PC-3 (cell line): ENCODE results near the gene CDKL2. TPM values are rescaled to one million over a fixed set of nuclear protein-coding genes. Genes with fewer than 3 reads are reported as not detected.

Experiments
- ATAC-seq: fragments of 200-7000 bp; cut with Tn5 transposase; 2 replicates; pipeline ENCODE4 v1.9.1; 2020; ENCODE audit warnings: mild to moderate bottlenecking, moderate library complexity
- BruUV-seq: library from RNA; stranded (reverse); fragments of 400-500 nt; replicated peaks from 2 replicates; lab custom pipeline; 2021; lab: Mats Ljungman, UMichigan
- CTCF ChIA-PET: fragments of 300-600 bp; sonication (Branson Sonifier 250); formaldehyde crosslinking; loops from one replicate; lab custom pipeline; 2022; ENCODE audit warnings: antibody characterized with exemption; lab: Charles Lee
- POLR2A ChIA-PET: fragments of 300-600 bp; sonication (Branson Sonifier 250); formaldehyde crosslinking; loops from one replicate; lab custom pipeline; 2022; ENCODE audit warnings: antibody characterized with exemption; ENCODE audit not compliant: unreplicated experiment; lab: Charles Lee
- DNase-seq: peaks from one replicate; pipeline ENCODE4 v3.0.0-alpha.2; 2015
- H2AFZ ChIP-seq: fragments of 300-600 bp; sonication (generic); 2 replicates; pipeline ENCODE4 v1.6.0; 2016; ENCODE audit warnings: antibody characterized with exemption, low read length
- H3F3A ChIP-seq: fragments of 300-600 bp; sonication (generic); one replicate; pipeline ENCODE4 v1.6.0; 2017; ENCODE audit warnings: antibody characterized with exemption, low read length, control low read depth, mild to moderate bottlenecking; ENCODE audit not compliant: unreplicated experiment
- H3K27ac ChIP-seq: fragments of 300-600 bp; sonication (generic); 2 replicates; pipeline ENCODE4 v1.5.1; 2016; ENCODE audit warnings: mild to moderate bottlenecking, low read length
- H3K27me3 ChIP-seq: fragments of 300-600 bp; sonication (generic); 2 replicates; pipeline ENCODE4 v1.6.1; 2016; ENCODE audit warnings: low read length, mixed read lengths
- H3K36me3 ChIP-seq: fragments of 300-600 bp; sonication (generic); 2 replicates; pipeline ENCODE4 v1.6.1; 2016; ENCODE audit warnings: low read depth, mixed run types, low read length, mixed read lengths
- H3K4me1 ChIP-seq: fragments of 300-600 bp; sonication (generic); 2 replicates; pipeline ENCODE4 v1.5.1; 2016; ENCODE audit warnings: low read length; ENCODE audit not compliant: insufficient read depth
- H3K4me2 ChIP-seq: fragments of 300-600 bp; sonication (generic); 2 replicates; pipeline ENCODE4 v1.6.0; 2016; ENCODE audit warnings: low read length
- H3K4me3 ChIP-seq: fragments of 300-600 bp; sonication (generic); 2 replicates; pipeline ENCODE4 v1.5.1; 2016; ENCODE audit warnings: mild to moderate bottlenecking, low read length, mixed read lengths
- H3K79me2 ChIP-seq: fragments of 300-600 bp; sonication (generic); 2 replicates; pipeline ENCODE4 v1.6.1; 2017; ENCODE audit warnings: low read length, mixed read lengths
- H3K9ac ChIP-seq: fragments of 300-600 bp; sonication (generic); 2 replicates; pipeline ENCODE4 v1.6.0; 2016; ENCODE audit warnings: mild to moderate bottlenecking, low read length
- H3K9me2 ChIP-seq: fragments of 300-600 bp; sonication (generic); replicated peaks from 2 replicates; pipeline ENCODE4 v1.6.1; 2016; ENCODE audit warnings: mixed run types, low read length, mixed read lengths
- H3K9me3 ChIP-seq: fragments of 300-600 bp; sonication (generic); 2 replicates; pipeline ENCODE4 v1.6.1; 2016; ENCODE audit warnings: low read length, mixed read lengths
- H4K20me1 ChIP-seq: fragments of 300-600 bp; sonication (generic); 2 replicates; pipeline ENCODE4 v1.6.1; 2016; ENCODE audit warnings: low read length, mixed read lengths
- CTCF ChIP-seq: fragments of 300-600 bp; sonication (generic); conservative IDR thresholded peaks from 2 replicates; pipeline ENCODE4 v1.5.1; 2017; ENCODE audit warnings: antibody characterized with exemption, low read depth, mild to moderate bottlenecking, low read length
- EZH2 ChIP-seq: fragments of 300-600 bp; sonication (generic); IDR thresholded peaks from one replicate; pipeline ENCODE4 v1.6.1; 2017; ENCODE audit warnings: antibody characterized with exemption, mild to moderate bottlenecking, low read length; ENCODE audit not compliant: unreplicated experiment
- EZH2phosphoT487 ChIP-seq: fragments of 300-600 bp; sonication (generic); IDR thresholded peaks from 2 replicates; pipeline ENCODE4 v1.6.1; 2018; ENCODE audit warnings: mild to moderate bottlenecking, antibody characterized with exemption, low read length, borderline replicate concordance
- intact Hi-C: fragments of 100-400 bp; cut with micrococcal nuclease; formaldehyde crosslinking; loops from 2 replicates; pipeline ENCODE4 v1.9.0; 2023
- total RNA-seq: library from RNA; depleted of rRNA; stranded (reverse); fragments of >200 nt; gene quantifications from 2 replicates; pipeline ENCODE4 v1.2.3, GENCODE V29; 2014

Gene CDKL2
- total RNA-seq, 1 experiment from 2014 or later = 0.55 TPM

- no peak overlapping the region for H2AFZ ChIP-seq
- no peak for ATAC-seq
- H3K4me2 ChIP-seq = no peak overlapping the region
- POLR2A ChIA-PET = no interaction called here
- no peaks in the 10 kb centered on the region for H3K36me3 ChIP-seq
- no peaks in the 10 kb centered on the region for H3K79me2 ChIP-seq
- BruUV-seq = no TSS peak
- no peak overlapping the region for H3K9ac ChIP-seq
- no peaks in the 10 kb centered on the region for H4K20me1 ChIP-seq
- H3K27ac ChIP-seq = no peak overlapping the region
- CTCF ChIA-PET = no interaction called here
- H3F3A ChIP-seq = no peaks in the 10 kb centered on the region
- H3K9me3 ChIP-seq = no peaks in the 10 kb centered on the region
- no peaks in the 10 kb centered on the region for H3K4me1 ChIP-seq
- no peaks in the 10 kb centered on the region for H3K27me3 ChIP-seq
- intact Hi-C loops = no loop called here
- no peak for DNase-seq
- H3K4me3 ChIP-seq = no peak overlapping the region
- no peaks in the 10 kb centered on the region for H3K9me2 ChIP-seq
- TF ChIP-seq EZH2 = no peak
- TF ChIP-seq EZH2phosphoT487 = no peak
- no peak for TF ChIP-seq CTCF
These were observed 8.6 kb downstream of the CDKL2 start for GRCh38 chr4:75621715-75622114.

GRCh38 chr4:75612306-75612705 is 18.0 kb downstream of the CDKL2 start:
- no peak for ATAC-seq
- POLR2A ChIA-PET = no interaction called here

More at GRCh38 chr4:75612306-75612705, 18.0 kb downstream of the CDKL2 start:
- no peak overlapping the region for H2AFZ ChIP-seq
- H4K20me1 ChIP-seq = no peaks in the 10 kb centered on the region
- no peaks in the 10 kb centered on the region for H3K27me3 ChIP-seq
- CTCF ChIA-PET = no interaction called here
- H3K79me2 ChIP-seq = no peaks in the 10 kb centered on the region
- DNase-seq = no peak
- H3K9me3 ChIP-seq = no peaks in the 10 kb centered on the region
- intact Hi-C loops = no loop called here
- H3K36me3 ChIP-seq = no peaks in the 10 kb centered on the region
- no peak overlapping the region for H3K4me3 ChIP-seq
- H3K27ac ChIP-seq = no peak overlapping the region
- TF ChIP-seq EZH2 = no peak
- no peak for TF ChIP-seq CTCF
- TF ChIP-seq EZH2phosphoT487 = no peak
- H3K9ac ChIP-seq = no peak overlapping the region
- BruUV-seq = no TSS peak
- H3K4me2 ChIP-seq = no peak overlapping the region
- no peaks in the 10 kb centered on the region for H3F3A ChIP-seq
- no peaks in the 10 kb centered on the region for H3K9me2 ChIP-seq
- no peaks in the 10 kb centered on the region for H3K4me1 ChIP-seq
